H1 (cell line): ENCODE measurements around the gene MECP2. TPM values are rescaled to one million over a fixed set of nuclear protein-coding genes. Genes with fewer than 3 reads are reported as not detected.

Experiments
- CTCF ChIA-PET: fragments of 300-600 bp; sonication (Branson Sonifier 250); formaldehyde crosslinking; loops from one replicate; lab custom pipeline; 2021; ENCODE audit not compliant: partially characterized antibody; lab: Charles Lee
- POLR2A ChIA-PET: fragments of 300-600 bp; sonication (Branson Sonifier 250); formaldehyde crosslinking; loops from one replicate; lab custom pipeline; 2021; ENCODE audit warnings: inconsistent platforms; ENCODE audit not compliant: partially characterized antibody; lab: Charles Lee
- DNase-seq, 2 experiments: peaks; one replicate each; pipeline versions ENCODE4 v3.0.0 to v3.0.0-alpha.2; 2010 to 2022; ENCODE audit warnings: low spot score in 2 of 2, low read depth in 1 of 2, mixed read lengths in 1 of 2
- FAIRE-seq: peaks from 2 replicates; lab custom pipeline; 2011; peaks lifted over from hg19 to GRCh38; lab: Jason Lieb, UNC
- H2AFZ ChIP-seq: 2 replicates; pipeline ENCODE4 v1.8.1; 2012; ENCODE audit warnings: low read length, inconsistent platforms
- H2AK5ac ChIP-seq: 2 replicates; pipeline ENCODE4 v1.6.1; 2013; ENCODE audit warnings: low read depth, low read length
- H2BK120ac ChIP-seq: replicated peaks from 2 replicates; pipeline ENCODE3; 2013; ENCODE audit warnings: low read depth, low read length, inconsistent platforms
- H2BK12ac ChIP-seq: 2 replicates; pipeline ENCODE4 v1.6.1; 2013; ENCODE audit warnings: low read depth, low read length
- H2BK15ac ChIP-seq: 2 replicates; pipeline ENCODE4 v1.6.1; 2013; ENCODE audit warnings: low read length
- H2BK20ac ChIP-seq: 2 replicates; pipeline ENCODE4 v1.6.1; 2013; ENCODE audit warnings: low read length
- H2BK5ac ChIP-seq: 2 replicates; pipeline ENCODE4 v1.6.1; 2013; ENCODE audit warnings: low read depth, low read length
- H3K14ac ChIP-seq: 2 replicates; pipeline ENCODE4 v1.6.1; 2013; ENCODE audit warnings: inconsistent platforms; ENCODE audit not compliant: insufficient read length
- H3K18ac ChIP-seq: 2 replicates; pipeline ENCODE4 v1.6.1; 2013; ENCODE audit warnings: low read length; ENCODE audit errors: extremely low read depth
- H3K23ac ChIP-seq: 2 replicates; pipeline ENCODE4 v1.6.1; 2013; ENCODE audit warnings: inconsistent platforms; ENCODE audit not compliant: insufficient read length
- H3K23me2 ChIP-seq: 2 replicates; pipeline ENCODE4 v1.6.1; 2013; ENCODE audit warnings: low read depth, low read length
- H3K27ac ChIP-seq: 2 replicates; pipeline ENCODE4 v1.6.1; 2011; ENCODE audit warnings: low read depth, low read length, inconsistent platforms
- H3K27me3 ChIP-seq, 4 experiments: replicated peaks in 1 of 4; 1 replicate in 1 of 4; 2 replicates in 3 of 4; pipeline versions ENCODE4 v1.6.1 to v1.8.1; 2011 to 2013; ENCODE audit warnings: low read length in 3 of 4, mild to moderate bottlenecking in 3 of 4, inconsistent platforms in 2 of 4, mixed read lengths in 2 of 4, moderate library complexity in 1 of 4; ENCODE audit not compliant: control insufficient read depth in 3 of 4, insufficient read depth in 3 of 4; ENCODE audit errors: extremely low read depth in 1 of 4
- H3K36me3 ChIP-seq, 4 experiments: 2 replicates each; pipeline versions ENCODE4 v1.6.1 to v1.8.1; 2011 to 2013; ENCODE audit warnings: mild to moderate bottlenecking in 4 of 4, low read length in 3 of 4, moderate library complexity in 2 of 4, control low read depth in 1 of 4, inconsistent platforms in 1 of 4; ENCODE audit not compliant: insufficient read depth in 4 of 4, control insufficient read depth in 2 of 4
- H3K4ac ChIP-seq: replicated peaks from 2 replicates; pipeline ENCODE3; 2013; ENCODE audit warnings: low read length, low read depth, mixed read lengths, inconsistent platforms; ENCODE audit not compliant: insufficient read length
- H3K4me1 ChIP-seq, 4 experiments: replicated peaks in 1 of 4; 1 replicate in 1 of 4; 2 replicates in 3 of 4; pipeline versions ENCODE4 v1.6.1 to v1.8.1; 2011 to 2013; ENCODE audit warnings: low read length in 3 of 4, inconsistent platforms in 2 of 4, mixed read lengths in 1 of 4; ENCODE audit not compliant: insufficient read depth in 4 of 4, control insufficient read depth in 3 of 4
- H3K4me2 ChIP-seq, 2 experiments: 2 replicates each; pipeline versions ENCODE4 v1.6.1 to v1.8.1; 2011 to 2013; ENCODE audit warnings: low read depth in 2 of 2, low read length in 2 of 2, control low read depth in 1 of 2, inconsistent platforms in 1 of 2, mild to moderate bottlenecking in 1 of 2; ENCODE audit not compliant: insufficient read depth in 1 of 2
- H3K4me3 ChIP-seq, 4 experiments: fragments of 200-600, 300-600 bp in 1 of 4; sonication (generic), shearing (Covaris generic), sonication (Bioruptor Twin) in 1 of 4; 2 replicates each; pipeline versions ENCODE4 v1.5.1 to v1.8.1; 2011 to 2016; ENCODE audit warnings: low read length in 4 of 4, low read depth in 3 of 4, control low read depth in 2 of 4, inconsistent platforms in 2 of 4, mild to moderate bottlenecking in 2 of 4, mixed read lengths in 1 of 4, moderate library complexity in 1 of 4; ENCODE audit not compliant: insufficient read depth in 2 of 4; ENCODE audit errors: extremely low read depth in 1 of 4
- H3K56ac ChIP-seq: replicated peaks from 2 replicates; pipeline ENCODE3; 2013; ENCODE audit warnings: low read depth, mild to moderate bottlenecking, mixed read lengths, low read length, inconsistent platforms; ENCODE audit not compliant: insufficient read length
- H3K79me1 ChIP-seq: 2 replicates; pipeline ENCODE4 v1.6.1; 2013; ENCODE audit warnings: low read depth, low read length, control low read depth
- H3K79me2 ChIP-seq, 2 experiments: 2 replicates each; pipeline versions ENCODE4 v1.6.1 to v1.8.1; 2012 to 2013; ENCODE audit warnings: low read length in 2 of 2, mild to moderate bottlenecking in 2 of 2, inconsistent platforms in 1 of 2; ENCODE audit not compliant: insufficient read depth in 2 of 2, control insufficient read depth in 1 of 2
- H3K9ac ChIP-seq, 4 experiments: replicated peaks in 1 of 4; 1 replicate in 1 of 4; 2 replicates in 3 of 4; pipeline versions ENCODE4 v1.6.1 to v1.8.1; 2011 to 2013; ENCODE audit warnings: low read depth in 3 of 4, low read length in 3 of 4, control low read depth in 2 of 4, mild to moderate bottlenecking in 2 of 4, moderate library complexity in 2 of 4, inconsistent platforms in 1 of 4; ENCODE audit errors: extremely low read depth in 1 of 4
- H3K9me3 ChIP-seq, 2 experiments: 2 replicates each; pipeline versions ENCODE4 v1.6.1 to v1.8.1; 2012 to 2013; ENCODE audit warnings: mild to moderate bottlenecking in 2 of 2, moderate library complexity in 2 of 2, control low read depth in 1 of 2, inconsistent platforms in 1 of 2, low read depth in 1 of 2, low read length in 1 of 2, mixed read lengths in 1 of 2; ENCODE audit not compliant: insufficient read depth in 2 of 2
- H4K20me1 ChIP-seq, 2 experiments: replicated peaks in 1 of 2; 2 replicates each; pipeline versions ENCODE3 to v1.8.1; 2011 to 2013; ENCODE audit warnings: inconsistent platforms in 2 of 2, low read length in 2 of 2, mild to moderate bottlenecking in 1 of 2; ENCODE audit not compliant: insufficient read depth in 2 of 2, control insufficient read depth in 1 of 2
- H4K5ac ChIP-seq: 2 replicates; pipeline ENCODE4 v1.6.1; 2013; ENCODE audit warnings: low read length, low read depth, mixed read lengths, inconsistent platforms; ENCODE audit not compliant: insufficient read length
- H4K8ac ChIP-seq: 2 replicates; pipeline ENCODE4 v1.8.0; 2013; ENCODE audit warnings: mild to moderate bottlenecking, moderate library complexity, low read length, inconsistent platforms; ENCODE audit not compliant: insufficient read depth; ENCODE audit errors: extremely low read depth
- H4K91ac ChIP-seq: replicated peaks from 2 replicates; pipeline ENCODE3; 2013; ENCODE audit warnings: low read length, mixed read lengths, inconsistent platforms; ENCODE audit not compliant: insufficient read length
- BRCA1 ChIP-seq: IDR thresholded peaks from 2 replicates; pipeline ENCODE4 v1.6.1; 2012; ENCODE audit warnings: low read depth, low read length, improper control_type of control experiment
- CHD1 ChIP-seq: IDR thresholded peaks from 2 replicates; pipeline ENCODE4 v1.6.1; 2012; ENCODE audit warnings: low read depth, low read length, improper control_type of control experiment
- MAFK ChIP-seq: IDR thresholded peaks from 2 replicates; pipeline ENCODE4 v1.6.1; 2012; ENCODE audit warnings: low read depth, mild to moderate bottlenecking, improper control_type of control experiment, low read length
- RAD21 ChIP-seq, 2 experiments: IDR thresholded peaks in 1 of 2; conservative IDR thresholded peaks in 1 of 2; 2 replicates each; pipeline ENCODE4 v1.6.1; 2011; ENCODE audit warnings: low read depth in 2 of 2, low read length in 2 of 2, improper control_type of control experiment in 1 of 2, inconsistent platforms in 1 of 2, mild to moderate bottlenecking in 1 of 2, moderate library complexity in 1 of 2
- RBBP5 ChIP-seq: IDR thresholded peaks from 2 replicates; pipeline ENCODE4 v1.7.1; 2012; ENCODE audit warnings: low read depth, mild to moderate bottlenecking, inconsistent platforms, low read length, moderate library complexity, borderline replicate concordance
- RFX5 ChIP-seq: IDR thresholded peaks from 2 replicates; pipeline ENCODE4 v1.6.1; 2011; ENCODE audit warnings: low read depth, low read length, improper control_type of control experiment, borderline replicate concordance
- SIN3A ChIP-seq, 2 experiments: IDR thresholded peaks in 1 of 2; conservative IDR thresholded peaks in 1 of 2; 2 replicates each; pipeline ENCODE4 v1.6.1; 2011 to 2012; ENCODE audit warnings: low read length in 2 of 2, improper control_type of control experiment in 1 of 2, low read depth in 1 of 2, mild to moderate bottlenecking in 1 of 2
- SIX5 ChIP-seq: IDR thresholded peaks from 2 replicates; pipeline ENCODE4 v1.6.1; 2011; ENCODE audit warnings: mild to moderate bottlenecking, low read depth, low read length
- TAF7 ChIP-seq: optimal IDR thresholded peaks from 2 replicates; pipeline ENCODE3; 2011; ENCODE audit warnings: low read depth, mild to moderate bottlenecking, inconsistent platforms, low read length, moderate library complexity, borderline replicate concordance
- WGBS, 2 experiments: shearing (Covaris generic) in 1 of 2; methylation state at CpG; one replicate each; pipeline versions ENCODE4 v1.1.6 to v1.1.7; 2013 to 2015; ENCODE audit warnings: low lambda C conversion rate in 2 of 2, mixed read lengths in 2 of 2, inconsistent platforms in 1 of 2, low coverage in 1 of 2, missing lambda C conversion rate in 1 of 2; ENCODE audit not compliant: insufficient replicate concordance in 2 of 2, insufficient coverage in 1 of 2, insufficient read length in 1 of 2; ENCODE audit errors: extremely low coverage in 1 of 2, missing lambda C conversion rate in 1 of 2; 5-methylcytosine and 5-hydroxymethylcytosine counted together
- polyA plus RNA-seq, 7 experiments: library from polyadenylated mRNA; depleted of rRNA in 3 of 7; stranded (reverse) in 5 of 7; unstranded in 2 of 7; fragments of >200 nt in 5 of 7; fragments of 200-250 nt in 2 of 7; gene quantifications; 1 replicate in 5 of 7; 2 replicates in 1 of 7; 4 replicates in 1 of 7; pipeline versions ENCODE4 v1.2.1 to v1.2.3, GENCODE V29; 2011 to 2013; ENCODE audit warnings: missing spikeins in 2 of 7, mixed read lengths in 2 of 7
- total RNA-seq: library from RNA; stranded (reverse); fragmentation: NEBNext Ultra II Directional; extraction: Animal tissue kit (Norgen Biotek cat#: 25700); gene quantifications from 2 replicates; pipeline ENCODE4 v1.2.1, GENCODE V29; 2021

MECP2 gene
- total and polyA plus RNA-seq, 2 of the 8 experiments (the other 6 are each of a cell fraction or from before 2014, with no cell fraction given), result 5.0 to 32.4 TPM

DNA sequence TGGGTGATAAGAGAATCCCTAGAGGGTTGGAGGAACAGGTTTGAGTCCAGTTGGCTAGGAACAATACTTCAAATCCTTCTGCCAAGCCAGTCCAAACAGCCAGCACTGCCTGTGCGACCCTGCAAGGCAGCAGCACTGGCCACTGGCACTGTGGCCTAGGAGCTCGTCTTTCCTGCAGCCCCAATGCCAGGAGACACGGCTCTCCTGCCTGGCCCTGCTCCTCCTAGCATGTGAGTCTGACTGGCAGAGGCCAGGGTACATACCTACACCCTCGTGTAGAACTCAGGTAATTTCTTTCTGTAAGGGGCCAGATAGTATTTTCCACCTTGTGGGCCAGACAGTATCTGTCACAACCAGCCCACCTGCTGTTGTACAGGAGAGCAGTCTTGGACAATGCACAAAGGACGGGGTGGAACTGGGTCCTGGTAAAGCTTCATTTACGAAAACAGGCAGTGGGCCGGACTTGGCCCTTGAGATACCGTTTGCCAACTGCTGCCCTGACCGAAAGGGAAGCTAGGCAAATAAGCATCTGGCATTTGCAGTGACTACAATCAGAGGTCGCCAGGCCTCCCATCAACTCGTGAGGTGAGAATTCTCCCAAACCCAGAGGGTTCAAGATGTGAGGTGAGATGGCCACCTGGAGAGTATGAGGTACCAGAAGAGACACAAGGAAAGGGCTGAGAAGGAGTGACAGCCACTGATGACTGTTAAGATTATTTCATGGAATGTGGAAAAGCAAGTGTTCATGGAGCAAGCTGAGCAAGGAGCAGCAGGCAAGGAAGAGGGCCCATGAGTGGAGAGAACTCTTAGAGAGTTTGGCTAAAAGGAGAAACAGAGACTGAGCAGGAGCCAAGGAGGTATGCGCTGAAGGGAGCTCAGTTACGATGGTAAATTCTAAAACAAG is 48.1 kb downstream of the MECP2 start:
- Histone ChIP-seq H3K14ac (no peak overlapping the region), H4K8ac (no peak overlapping the region), H3K27ac (no peak overlapping the region), H2BK5ac (no peak overlapping the region), H2BK12ac (no peak overlapping the region), H3K18ac (no peak overlapping the region), H4K91ac (no peak overlapping the region), H2BK120ac (no peak overlapping the region), H3K4me1 (no peaks in the 10 kb centered on the region; a peak in 1 of 7 replicates), H3K4ac (no peak overlapping the region), H3K4me2 (no peak overlapping the region), H4K20me1 (peaks cover 0 to 3% of the 10 kb centered on the region in 2 experiments), H3K79me1 (peaks cover 7% of the 10 kb centered on the region; the same call in 1 of the 2 replicates), H3K4me3 (no peak overlapping the region), H3K23ac (no peak overlapping the region), H3K56ac (no peak overlapping the region), H2AK5ac (no peak overlapping the region), H3K9me3 (no peaks in the 10 kb centered on the region), H3K36me3 (no peaks in the 10 kb centered on the region), H3K79me2 (peaks cover 0 to 40% of the 10 kb centered on the region in 2 experiments; a peak in 2 of 4 replicates), H2AFZ (no peak overlapping the region), H2BK20ac (no peak overlapping the region), H3K23me2 (no peaks in the 10 kb centered on the region), H3K27me3 (no peaks in the 10 kb centered on the region), H4K5ac (no peak overlapping the region), H3K9ac (no peak overlapping the region), H2BK15ac (no peak overlapping the region)
- FAIRE-seq (no peak), DNase-seq (no peak)
- CTCF ChIA-PET, result interaction anchor here (0.7 to 2.0 kb wide), 8 partner anchors 12 to 54 kb away, joined by 3 to 6 read pairs (median 4); partner anchors contain the start of gene IRAK1
- POLR2A ChIA-PET, result interaction anchor here (1.0 kb wide), 1 partner anchor 9 kb away, joined by 3 read pairs; no protein-coding TSS in a partner anchor
- TF ChIP-seq SIX5, result no peak
- no peak for TF ChIP-seq TAF7
- TF ChIP-seq RBBP5, result no peak
- TF ChIP-seq RAD21 (IDR thresholded peaks at IDR 0.05 in 1 of 2, conservative IDR thresholded peaks at IDR 0.05 in 1 of 2; ENCODE audit: low read depth in 2 of 2, low read length in 2 of 2), result no peak
- TF ChIP-seq SIN3A (conservative IDR thresholded peaks at IDR 0.05 in 1 of 2, IDR thresholded peaks at IDR 0.05 in 1 of 2; ENCODE audit: low read depth in 1 of 2, low read length in 2 of 2), result no peak
- TF ChIP-seq CHD1, result no peak
- TF ChIP-seq BRCA1, result no peak
- no peak for TF ChIP-seq RFX5
- no peak for TF ChIP-seq MAFK
- WGBS, 2 experiments, result 88% methylated on average over 10 of the region's 13 CpGs; no CpG with 5 or more reads in 1 of the 2 experiments
